Stimulated activated CD4-positive, alpha-beta T cell treated with anti-CD3 and anti-CD28 coated beads, Interleukin-15, amount 100 ng/mL, for 1 hour (primary cell): Measurements from ENCODE around the gene C2CD2.
A peak's percentile ranks its signal among the peaks of the same experiment; 100 is the strongest.

ENCODE experiments used
- DNase-seq, 2 donors: peaks; one replicate each; pipeline ENCODE4 v3.0.0-alpha.2; 2020; ENCODE audit warnings: low read depth in 1 of 2, low spot score in 1 of 2

The C2CD2 gene

DNA sequence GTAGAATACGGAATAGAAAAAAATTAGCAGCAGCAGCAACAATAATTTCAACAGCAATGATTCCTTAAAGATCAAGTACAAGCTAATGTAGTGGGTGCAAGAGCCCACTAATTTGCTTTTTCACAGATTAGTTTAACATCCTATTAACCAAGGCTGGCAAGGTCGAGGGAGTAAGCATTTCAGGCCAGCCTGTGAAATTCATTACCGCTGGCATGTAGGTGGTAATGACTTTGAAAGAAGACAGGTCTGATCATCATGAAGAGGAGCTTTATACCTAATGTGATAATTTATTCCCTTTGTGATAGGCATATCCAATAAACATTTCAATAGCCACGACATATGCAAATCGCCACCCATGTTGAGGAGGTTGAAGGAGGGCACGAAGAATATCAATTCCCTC lies 63.5 kb downstream of the C2CD2 start:
- DNase-seq: no peak

DNA sequence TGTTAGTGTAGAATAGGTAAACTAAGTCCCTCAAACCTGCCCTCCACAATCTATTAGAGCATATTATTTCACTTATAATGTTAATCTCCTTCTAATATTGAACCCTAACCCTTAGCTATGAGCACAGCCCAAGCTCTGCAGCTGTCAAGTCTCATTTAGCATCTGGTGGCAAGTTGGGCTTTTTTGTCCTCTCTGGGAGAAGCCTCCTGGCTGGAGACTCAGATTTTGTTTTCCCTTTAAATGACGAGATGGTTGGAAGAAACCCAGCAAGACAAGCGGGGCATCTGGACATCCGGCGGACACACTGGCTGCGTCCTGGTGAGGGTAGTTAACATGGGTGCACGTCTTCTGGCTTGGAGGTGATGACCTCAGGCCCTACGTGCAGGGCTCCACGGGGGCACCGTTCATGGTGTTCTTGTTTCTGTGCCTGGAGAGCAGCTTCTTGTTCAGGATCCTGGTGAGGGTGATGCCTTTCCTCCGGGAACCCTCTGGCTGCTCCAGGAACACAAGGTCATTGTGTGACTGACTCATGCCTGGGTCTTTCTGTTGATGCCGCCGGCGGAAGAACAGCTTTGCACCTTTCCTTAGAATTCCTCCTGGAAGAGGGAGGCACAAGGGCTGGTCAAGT lies 65.0 kb downstream of the C2CD2 start:
- no peak for DNase-seq

GRCh38 chr21:41887667-41888066 lies 66.2 kb downstream of the C2CD2 start:
- no peak for DNase-seq

DNA sequence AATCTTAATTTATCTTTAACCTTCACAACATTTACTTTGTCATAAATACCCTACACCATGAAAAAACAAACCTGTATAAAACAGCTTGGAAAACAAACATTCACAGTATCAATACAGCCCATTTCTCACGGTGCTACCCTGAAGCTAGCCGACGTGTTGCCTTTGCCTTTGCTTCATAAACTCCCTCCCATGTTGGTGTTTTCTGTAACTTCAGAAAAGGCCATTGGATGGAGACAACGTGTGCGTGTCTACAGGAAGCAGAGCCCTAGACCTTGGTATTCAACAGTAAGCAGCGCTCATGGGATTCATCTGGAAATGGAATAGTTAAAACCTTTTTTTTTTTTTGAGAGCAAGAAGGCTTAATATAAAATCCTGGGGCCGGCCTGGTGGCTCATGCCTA lies 67.5 kb downstream of the C2CD2 start:
- DNase-seq: no peak

DNA sequence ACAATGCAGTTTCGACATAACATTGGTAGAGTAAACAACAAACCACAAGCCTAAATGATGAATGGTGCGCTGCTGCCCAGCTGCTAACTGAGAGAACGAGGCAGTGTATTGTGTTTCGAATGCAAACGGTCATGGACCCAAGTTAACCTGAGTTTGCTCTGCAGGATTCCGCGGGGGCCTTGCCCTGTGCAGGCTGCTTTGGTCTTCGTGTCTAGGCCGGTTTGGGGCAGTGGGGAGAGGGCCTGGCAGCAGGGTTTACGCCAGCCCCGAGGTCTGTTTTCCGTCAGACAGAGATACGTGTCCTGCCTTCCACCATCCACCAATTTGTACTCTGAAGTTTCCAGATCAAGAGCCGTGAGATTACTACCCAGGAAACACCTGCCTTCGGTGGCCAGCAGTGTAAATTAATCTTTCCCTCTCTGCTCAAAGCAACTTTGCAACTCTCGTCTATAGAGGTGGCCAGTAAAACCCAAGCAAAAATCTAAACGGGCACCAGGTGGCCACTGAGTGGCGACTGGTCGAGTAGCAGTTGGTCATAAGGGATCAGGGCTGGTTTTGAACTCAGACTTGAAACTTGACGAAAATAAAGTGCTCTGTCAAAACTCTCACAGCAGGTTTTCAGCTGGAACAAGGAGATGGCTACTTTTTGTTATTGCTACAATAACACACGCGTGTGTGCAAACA lies 68.3 kb downstream of the C2CD2 start:
- no peak for DNase-seq

DNA sequence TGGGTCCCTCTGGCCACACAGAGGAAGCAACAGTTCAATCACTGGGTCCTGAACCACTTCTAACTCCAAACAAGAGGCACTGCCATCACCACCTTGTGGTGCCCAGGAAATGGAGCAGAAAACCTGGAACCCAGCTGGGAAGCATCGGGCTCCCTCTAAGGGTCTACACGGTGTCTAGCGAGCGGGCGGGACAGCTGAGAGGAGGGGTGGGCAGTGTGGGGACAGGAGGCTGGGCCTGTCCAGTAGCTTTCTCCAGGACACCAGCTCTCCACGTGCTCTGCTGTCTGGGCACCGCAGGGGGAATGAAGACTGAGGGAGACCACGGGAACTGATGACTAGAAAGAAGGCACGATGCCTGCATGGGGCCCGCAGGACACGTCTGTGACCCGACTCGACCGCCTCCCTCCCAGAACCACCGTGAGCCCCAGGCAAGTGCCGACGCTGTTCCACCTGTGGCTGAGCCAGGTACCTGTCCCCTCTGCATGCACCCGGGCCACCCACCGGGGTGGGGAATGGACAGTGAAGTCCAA lies 69.3 kb downstream of the C2CD2 start:
- no peak for DNase-seq

- DNase-seq: no peak
These were observed 70.2 kb downstream of the C2CD2 start for GRCh38 chr21:41883582-41883981.

GRCh38 chr21:41881051-41881450 lies 72.8 kb downstream of the C2CD2 start:
- DNase-seq: no peak

DNA sequence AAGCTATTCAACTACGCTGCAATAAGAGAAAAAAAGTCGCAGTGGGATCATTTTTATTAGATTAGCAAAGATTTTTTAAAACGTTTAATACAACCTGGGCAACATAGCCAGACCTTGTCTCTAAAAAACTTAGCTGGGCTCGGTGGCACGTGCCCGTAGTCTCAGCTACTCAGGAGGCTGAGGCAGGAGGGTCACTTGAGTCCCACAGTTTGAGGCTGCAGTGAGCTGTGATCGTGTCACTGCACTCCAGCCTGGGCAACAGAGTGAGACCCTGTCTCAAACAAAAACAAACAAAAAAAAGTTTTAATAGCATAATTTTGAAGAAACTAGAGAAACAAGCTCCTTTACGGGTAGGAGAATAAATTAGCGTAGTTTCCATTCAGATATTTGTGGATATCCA lies 73.7 kb downstream of the C2CD2 start:
- DNase-seq: no peak

DNA sequence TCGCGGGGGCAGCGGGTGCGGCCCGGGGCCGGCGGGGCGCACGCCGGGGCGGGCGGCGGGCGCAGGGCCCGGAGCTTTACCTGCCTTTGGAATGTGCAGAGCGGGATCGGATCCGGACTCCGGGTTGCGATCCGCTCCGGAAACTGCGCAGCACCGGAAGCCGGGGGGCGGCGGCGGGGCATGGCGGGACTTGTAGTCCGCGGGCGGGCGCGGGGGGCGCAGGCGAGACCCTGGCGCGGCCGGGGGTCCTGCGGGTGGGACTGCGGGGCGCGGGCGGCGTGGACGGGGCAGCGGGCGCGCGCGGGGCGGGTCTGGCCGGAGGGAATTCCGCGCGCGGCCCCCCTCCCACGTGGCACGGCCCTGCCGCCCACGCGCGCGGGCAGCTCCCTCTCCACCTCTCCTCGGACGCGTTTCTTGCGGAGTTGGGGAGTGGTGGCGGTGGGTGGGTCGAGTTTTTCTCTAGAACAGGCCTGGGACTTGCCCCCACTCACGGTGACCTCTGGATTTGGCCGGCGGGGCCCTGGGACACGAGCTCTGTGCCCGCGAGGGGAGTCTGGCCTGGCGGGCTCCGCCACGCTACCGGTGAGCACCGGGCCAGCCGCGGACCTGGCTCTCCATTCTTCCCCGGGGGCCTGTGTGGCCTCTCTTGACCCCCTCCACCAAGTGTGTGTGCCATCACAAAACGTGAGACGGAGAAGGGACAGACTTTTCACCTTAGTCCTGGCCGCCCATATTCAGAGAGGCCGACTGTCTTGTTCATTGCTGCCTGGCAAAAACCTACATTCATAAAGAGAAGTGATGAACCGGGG lies 74.4 kb downstream of the C2CD2 start, which contains the start of gene PRDM15:
Gene PRDM15, minus strand, starts transcription at position 155 of the 809 bp plus-strand sequence. CDS start 18,981 bp downstream, outside the sequence.
- DNase-seq: peak; percentile 62 to 79

- DNase-seq: peak; percentile 48 to 65
These were observed 75.0 kb downstream of the C2CD2 start for GRCh38 chr21:41878831-41879189.

DNA sequence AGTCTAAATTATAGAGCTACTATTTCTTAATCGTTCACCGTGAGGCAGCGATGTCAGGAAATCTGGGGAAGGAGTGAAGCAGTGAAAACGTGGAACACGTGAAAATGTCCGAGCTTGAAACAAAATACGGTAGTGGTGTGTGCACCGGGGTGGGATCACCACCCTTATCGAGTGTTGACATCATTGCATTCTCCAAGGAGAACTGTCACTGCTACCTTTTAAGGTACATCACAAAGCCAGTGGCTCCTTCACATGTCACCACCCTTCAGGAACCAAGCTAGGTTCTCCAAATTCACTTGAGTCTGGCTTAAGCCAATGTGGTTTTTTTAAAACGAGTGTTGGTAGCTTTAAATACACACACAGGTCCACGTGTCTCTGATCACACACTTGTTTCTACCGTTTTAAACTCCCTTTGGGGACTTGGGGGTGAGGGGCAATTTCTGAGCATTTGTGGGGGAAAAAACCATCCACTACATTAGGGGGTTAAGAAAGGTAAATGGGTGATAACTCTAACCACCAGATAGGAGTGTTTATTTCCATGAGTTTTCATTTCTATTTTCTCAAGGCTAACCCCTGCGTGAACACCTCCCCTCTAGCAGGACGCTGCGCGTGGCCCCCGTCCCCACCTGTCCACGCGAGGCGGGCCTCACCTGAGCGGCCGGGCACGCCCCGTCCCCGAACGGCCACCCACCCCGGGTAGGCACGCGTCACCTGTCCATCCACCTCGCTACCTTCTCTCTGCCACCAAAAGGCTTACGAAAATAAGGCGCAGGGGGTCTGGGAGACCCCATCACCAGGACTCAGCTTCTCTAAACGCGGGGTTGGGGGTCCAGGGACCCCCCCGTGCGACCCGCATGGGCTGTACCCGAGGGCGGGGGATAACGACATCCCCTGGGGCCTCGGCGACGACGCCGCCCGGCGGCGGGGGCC lies 75.7 kb downstream of the C2CD2 start:
- DNase-seq: peak in 1 of 2 donors; percentile 16

GRCh38 chr21:41876928-41877652 lies 76.7 kb downstream of the C2CD2 start:
- no peak for DNase-seq

DNA sequence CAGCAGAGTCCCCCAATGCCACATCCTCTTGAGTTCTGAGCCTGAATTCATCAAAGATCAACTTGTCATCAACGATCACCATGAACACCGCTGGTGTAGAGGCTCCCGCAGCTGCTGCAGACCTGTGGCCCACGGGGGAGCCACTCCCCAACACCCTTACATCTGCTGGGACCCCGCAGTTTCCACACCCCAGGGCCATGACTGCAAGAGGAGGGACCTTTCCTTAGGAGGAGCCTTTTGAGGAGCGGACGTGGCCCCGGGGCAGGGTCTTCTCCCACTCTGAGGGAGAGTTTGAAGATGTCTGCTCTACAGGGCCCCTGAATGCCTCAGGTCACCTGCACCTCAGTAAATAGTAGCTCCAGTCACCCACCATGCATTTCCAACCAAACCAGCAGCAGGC lies 77.4 kb downstream of the C2CD2 start:
- no peak for DNase-seq

DNA sequence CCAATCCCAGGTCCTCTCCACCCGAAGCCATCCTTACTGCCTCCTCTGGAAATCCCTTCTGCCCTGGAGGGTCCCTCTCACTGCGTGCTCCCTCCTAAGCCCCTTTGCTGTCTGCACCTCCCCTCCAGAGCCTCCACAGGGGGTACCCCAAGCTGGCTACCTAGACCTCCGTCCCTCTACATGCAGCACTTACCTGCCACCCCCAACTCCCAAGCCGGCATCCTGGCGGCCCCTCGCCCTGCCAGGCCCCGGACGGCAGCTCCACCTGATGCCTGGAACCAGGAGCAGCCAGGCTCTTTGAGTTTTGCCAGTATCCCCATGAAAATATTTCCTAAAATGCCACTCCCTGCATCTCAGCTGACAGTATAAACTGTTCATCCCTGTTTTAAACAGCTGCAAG lies 78.7 kb downstream of the C2CD2 start:
- no peak for DNase-seq

GRCh38 chr21:41874611-41875010 lies 79.2 kb downstream of the C2CD2 start:
- DNase-seq: no peak

GRCh38 chr21:41873426-41873825 lies 80.4 kb downstream of the C2CD2 start:
- no peak for DNase-seq

GRCh38 chr21:41873005-41873404 lies 80.8 kb downstream of the C2CD2 start:
- no peak for DNase-seq

DNA sequence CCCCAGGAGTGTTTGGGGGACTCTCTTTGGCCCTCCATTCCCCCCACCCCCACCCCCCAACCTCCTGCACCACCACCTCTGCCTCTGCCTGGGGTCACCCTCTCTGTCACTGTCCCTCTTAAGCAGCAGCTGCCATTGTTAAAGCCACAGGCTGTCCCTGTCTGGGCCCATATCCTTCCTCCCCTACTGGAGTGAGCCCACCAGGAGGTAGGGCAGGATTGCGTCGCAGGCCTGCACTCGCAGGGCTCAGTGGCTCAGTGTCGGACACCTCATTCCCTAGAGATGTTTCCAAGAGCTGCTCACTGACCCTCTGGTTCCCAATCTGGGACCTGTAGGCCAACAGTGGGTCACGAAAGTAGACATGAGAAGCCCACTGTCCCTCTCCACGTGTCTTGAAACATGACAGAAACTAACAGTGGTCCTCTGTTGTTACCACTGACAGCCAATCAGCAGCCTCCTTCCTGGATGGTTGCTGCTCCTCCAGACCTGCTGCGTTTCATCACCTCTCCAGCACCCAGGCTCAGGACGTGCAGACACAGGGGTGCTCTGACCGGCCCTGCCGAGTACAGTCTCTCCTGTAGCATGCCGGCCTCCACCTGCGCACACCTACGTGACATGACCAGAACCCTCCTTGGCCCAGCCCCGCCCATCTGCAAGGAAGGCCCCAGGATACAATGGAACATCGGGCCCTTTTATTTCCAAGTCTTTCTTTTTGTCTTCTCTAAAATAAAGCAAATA lies 82.4 kb downstream of the C2CD2 start:
- DNase-seq: no peak
